ENCODE measurements around the gene HMOX2. TPM values are rescaled to one million over a fixed set of nuclear protein-coding genes. Genes with fewer than 3 reads are reported as not detected.

The HMOX2 gene
- total RNA-seq, 1 experiment from 2014 or later = 48.4 TPM

Other genes with a start within 250 kb of the HMOX2 start
- gene SRL, start 234.3 kb upstream of the HMOX2 start, total RNA-seq (2014; rRNA removed; shearing (Covaris generic)) = not detected in 2 replicates
- gene TFAP4, start 203.4 kb upstream of the HMOX2 start, total RNA-seq (2014; rRNA removed; shearing (Covaris generic)) = 7.3 and 8.8 TPM in 2 replicates
- gene GLIS2, start 160.3 kb upstream of the HMOX2 start, total RNA-seq (2014; rRNA removed; shearing (Covaris generic)) = 0.29 and 0.45 TPM in 2 replicates
- 32.1 and 46.7 TPM in 2 replicates for gene PAM16, start 125.1 kb upstream of the HMOX2 start, total RNA-seq (2014; rRNA removed; shearing (Covaris generic))
- 22.8 and 32.2 TPM in 2 replicates for gene VASN, start 104.5 kb upstream of the HMOX2 start, total RNA-seq (2014; rRNA removed; shearing (Covaris generic))
- 8.9 and 10.6 TPM in 2 replicates for gene CORO7, start 59.8 kb upstream of the HMOX2 start, total RNA-seq (2014; rRNA removed; shearing (Covaris generic))
- 48.3 and 48.4 TPM in 2 replicates for gene DNAJA3, start 50.5 kb upstream of the HMOX2 start, total RNA-seq (2014; rRNA removed; shearing (Covaris generic))
- 69.5 and 102 TPM in 2 replicates for gene NMRAL1, start 1.8 kb upstream of the HMOX2 start, total RNA-seq (2014; rRNA removed; shearing (Covaris generic))
- gene CDIP1, start 62.4 kb downstream of the HMOX2 start, total RNA-seq (2014; rRNA removed; shearing (Covaris generic)) = 5.4 and 8.0 TPM in 2 replicates
- gene C16orf96, start 79.9 kb downstream of the HMOX2 start, total RNA-seq (2014; rRNA removed; shearing (Covaris generic)) = not detected in 2 replicates
- gene UBALD1, start 138.5 kb downstream of the HMOX2 start, total RNA-seq (2014; rRNA removed; shearing (Covaris generic)) = 2.2 and 2.5 TPM in 2 replicates
- 15.4 and 16.1 TPM in 2 replicates for gene MGRN1, start 148.4 kb downstream of the HMOX2 start, total RNA-seq (2014; rRNA removed; shearing (Covaris generic))
- 37.1 and 39.6 TPM in 2 replicates for gene NUDT16L1, start 217.2 kb downstream of the HMOX2 start, total RNA-seq (2014; rRNA removed; shearing (Covaris generic))